Astrocyte (in vitro differentiated cells and primary cell): ENCODE results near the gene HPD. TPM values are rescaled to one million over a fixed set of nuclear protein-coding genes. Genes with fewer than 3 reads are reported as not detected.

ENCODE experiments used
- DNase-seq: peaks from one replicate; pipeline ENCODE4 v3.0.0-alpha.2; 2010; ENCODE audit warnings: low read depth
- FAIRE-seq: peaks from 2 replicates; lab custom pipeline; 2011; peaks lifted over from hg19 to GRCh38; lab: Jason Lieb, UNC
- H2AFZ ChIP-seq: 2 replicates; pipeline ENCODE4 v1.6.0; 2012; ENCODE audit warnings: low read depth, low read length, inconsistent platforms
- H3K27ac ChIP-seq: 2 replicates; pipeline ENCODE4 v1.5.1; 2011; ENCODE audit warnings: low read depth, low read length, inconsistent platforms
- H3K27me3 ChIP-seq: 2 replicates; pipeline ENCODE4 v1.6.0; 2011; ENCODE audit warnings: low read length, inconsistent platforms; ENCODE audit not compliant: insufficient read depth
- H3K36me3 ChIP-seq: 2 replicates; pipeline ENCODE4 v1.5.1; 2011; ENCODE audit warnings: low read length, inconsistent platforms; ENCODE audit not compliant: insufficient read depth
- H3K4me1 ChIP-seq: 2 replicates; pipeline ENCODE4 v1.5.1; 2011; ENCODE audit warnings: low read length, inconsistent platforms; ENCODE audit not compliant: insufficient read depth
- H3K4me2 ChIP-seq: 2 replicates; pipeline ENCODE4 v1.6.0; 2012; ENCODE audit warnings: low read length, inconsistent platforms
- H3K4me3 ChIP-seq: 2 replicates; pipeline ENCODE4 v1.5.1; 2011; ENCODE audit warnings: low read depth, mild to moderate bottlenecking, low read length, inconsistent platforms; ENCODE audit not compliant: insufficient read depth
- H3K79me2 ChIP-seq: 2 replicates; pipeline ENCODE4 v1.6.0; 2012; ENCODE audit warnings: mild to moderate bottlenecking, low read length, inconsistent platforms; ENCODE audit not compliant: insufficient read depth
- H3K9ac ChIP-seq: 2 replicates; pipeline ENCODE4 v1.6.0; 2012; ENCODE audit warnings: mild to moderate bottlenecking, low read length, inconsistent platforms
- H3K9me3 ChIP-seq: 2 replicates; pipeline ENCODE4 v1.5.1; 2012; ENCODE audit warnings: low read depth, mild to moderate bottlenecking, low read length, inconsistent platforms; ENCODE audit not compliant: insufficient read depth
- H4K20me1 ChIP-seq: 2 replicates; pipeline ENCODE4 v1.6.0; 2012; ENCODE audit warnings: low read length, inconsistent platforms; ENCODE audit not compliant: insufficient read depth
- H3K27ac Mint-ChIP-seq: one replicate; pipeline ENCODE4 v1.8.0; 2021; ENCODE audit warnings: mild to moderate bottlenecking, mixed read lengths; ENCODE audit not compliant: unreplicated experiment
- H3K27me3 Mint-ChIP-seq: one replicate; pipeline ENCODE4 v1.8.0; 2021; ENCODE audit warnings: low read depth, mixed read lengths; ENCODE audit not compliant: unreplicated experiment
- H3K36me3 Mint-ChIP-seq: one replicate; pipeline ENCODE4 v1.8.0; 2021; ENCODE audit warnings: low read depth, mixed read lengths; ENCODE audit not compliant: unreplicated experiment
- H3K4me1 Mint-ChIP-seq: one replicate; pipeline ENCODE4 v1.8.0; 2021; ENCODE audit warnings: low read depth, mixed read lengths; ENCODE audit not compliant: unreplicated experiment
- H3K4me3 Mint-ChIP-seq: one replicate; pipeline ENCODE4 v1.8.0; 2021; ENCODE audit warnings: mild to moderate bottlenecking, moderate library complexity, mixed read lengths; ENCODE audit not compliant: unreplicated experiment
- H3K9me3 Mint-ChIP-seq: one replicate; pipeline ENCODE4 v1.8.0; 2021; ENCODE audit warnings: mild to moderate bottlenecking, mixed read lengths; ENCODE audit not compliant: unreplicated experiment
- CTCF ChIP-seq: IDR thresholded peaks from 2 replicates; pipeline ENCODE4 v1.5.1; 2011; ENCODE audit warnings: low read depth, mild to moderate bottlenecking, inconsistent platforms, low read length, moderate library complexity; ENCODE audit not compliant: insufficient read depth
- EZH2 ChIP-seq: IDR thresholded peaks from 2 replicates; pipeline ENCODE4 v1.6.1; 2012; ENCODE audit warnings: mild to moderate bottlenecking, low read length, inconsistent platforms; ENCODE audit not compliant: insufficient read depth
- total RNA-seq: library from RNA; stranded (reverse); gene quantifications from 2 replicates; pipeline ENCODE4 v1.2.1, GENCODE V29; 2021

HPD gene
- total RNA-seq, 1 donor from 2014 or later = not detected

GRCh38 chr12:121843236-121843982 is 15.2 kb downstream of the HPD start:
- no peaks in the 10 kb centered on the region for H3K36me3 ChIP-seq
- no peaks in the 10 kb centered on the region for H3K79me2 ChIP-seq
- Mint-ChIP-seq H3K9me3 (no peaks in the 10 kb centered on the region), H3K36me3 (no peaks in the 10 kb centered on the region), H3K4me3 (no peak overlapping the region), H3K4me1 (no peaks in the 10 kb centered on the region), H3K27ac (no peak overlapping the region), H3K27me3 (peaks cover 2% of the 10 kb centered on the region)
- H3K9ac ChIP-seq = no peak overlapping the region
- FAIRE-seq = no peak
- no peaks in the 10 kb centered on the region for H4K20me1 ChIP-seq
- peaks cover 9% of the 10 kb centered on the region for H3K4me1 ChIP-seq
- TF ChIP-seq EZH2 (no peak), CTCF (no peak)
- DNase-seq = no peak
- H2AFZ ChIP-seq = no peak overlapping the region
- no peak overlapping the region for H3K27ac ChIP-seq
- H3K4me2 ChIP-seq = no peak overlapping the region
- no peak overlapping the region for H3K4me3 ChIP-seq
- H3K9me3 ChIP-seq = no peaks in the 10 kb centered on the region
- no peaks in the 10 kb centered on the region for H3K27me3 ChIP-seq

- H3K36me3 Mint-ChIP-seq = no peaks in the 10 kb centered on the region
- Histone ChIP-seq H3K4me3 (peak overlapping the region; percentile 73), H4K20me1 (no peaks in the 10 kb centered on the region), H3K9me3 (no peaks in the 10 kb centered on the region), H3K9ac (peak overlapping the region; percentile 70), H3K27me3 (no peaks in the 10 kb centered on the region), H3K79me2 (no peaks in the 10 kb centered on the region), H3K4me2 (peak overlapping the region; percentile 96), H3K36me3 (no peaks in the 10 kb centered on the region), H3K4me1 (peaks cover 9% of the 10 kb centered on the region), H2AFZ (peak overlapping the region; percentile 96), H3K27ac (no peak overlapping the region)
- H3K27ac Mint-ChIP-seq = peak overlapping the region; percentile 88
- DNase-seq = no peak
- TF ChIP-seq CTCF = no peak
- no peak for TF ChIP-seq EZH2
- peaks cover 4% of the 10 kb centered on the region for H3K27me3 Mint-ChIP-seq
- no peaks in the 10 kb centered on the region for H3K4me1 Mint-ChIP-seq
- no peaks in the 10 kb centered on the region for H3K9me3 Mint-ChIP-seq
- peak overlapping the region; percentile 94 for H3K4me3 Mint-ChIP-seq
- no peak for FAIRE-seq
These were observed 18.5 kb downstream of the HPD start for GRCh38 chr12:121839993-121840761.
